Activated CD4-positive, alpha-beta T cell treated with anti-CD3 and anti-CD28 coated beads for 48 hours (primary cell): ENCODE measurements around the gene BUB3.

Experiments
- DNase-seq: peaks from one replicate; pipeline ENCODE4 v3.0.0-alpha.2; 2020

Gene BUB3

GRCh38 chr10:123154092-123154710, at the start of gene BUB3:
TSS of gene BUB3 (plus strand) at chr10:123154402. CDS start at chr10:123154918, 516 bp downstream.
- peak; percentile 96 for DNase-seq

- no peak for DNase-seq
Observed at GRCh38 chr10:123109466-123109865, 44.7 kb upstream of the BUB3 start.

- no peak for DNase-seq
Observed at GRCh38 chr10:123117644-123118417, 36.4 kb upstream of the BUB3 start.

- DNase-seq, result no peak
Observed at GRCh38 chr10:123119081-123119480, 35.1 kb upstream of the BUB3 start.

- no peak for DNase-seq
Observed at GRCh38 chr10:123126246-123126645, 28.0 kb upstream of the BUB3 start.

- DNase-seq, result no peak
Observed at GRCh38 chr10:123129618-123130271, 24.5 kb upstream of the BUB3 start.

GRCh38 chr10:123132576-123133477, 21.4 kb upstream of the BUB3 start:
- DNase-seq, result peak; percentile 92

GRCh38 chr10:123133541-123134342, 20.5 kb upstream of the BUB3 start:
- no peak for DNase-seq

GRCh38 chr10:123134343-123134914, 19.8 kb upstream of the BUB3 start:
- no peak for DNase-seq

- no peak for DNase-seq
Observed at GRCh38 chr10:123134915-123135414, 19.2 kb upstream of the BUB3 start.

GRCh38 chr10:123135415-123136141, 18.6 kb upstream of the BUB3 start, which contains the start of gene HMX3:
TSS of gene HMX3 (plus strand) at chr10:123135970. CDS start at chr10:123136051, 81 bp downstream.
- peak; percentile 68 for DNase-seq

GRCh38 chr10:123136221-123136805, 17.9 kb upstream of the BUB3 start:
- no peak for DNase-seq

GRCh38 chr10:123136806-123137642, 17.2 kb upstream of the BUB3 start:
- peak; percentile 55 for DNase-seq

GRCh38 chr10:123139165-123139520, 15.1 kb upstream of the BUB3 start:
- no peak for DNase-seq

GRCh38 chr10:123139521-123140163, 14.6 kb upstream of the BUB3 start:
- no peak for DNase-seq

GRCh38 chr10:123140164-123140982, 13.8 kb upstream of the BUB3 start:
- peak; percentile 50 for DNase-seq

GRCh38 chr10:123140983-123141390, 13.2 kb upstream of the BUB3 start:
- no peak for DNase-seq
